ENCODE measurements around the gene PIGQ.
A peak's percentile ranks its signal among the peaks of the same experiment; 100 is the strongest.

The PIGQ gene

DNA sequence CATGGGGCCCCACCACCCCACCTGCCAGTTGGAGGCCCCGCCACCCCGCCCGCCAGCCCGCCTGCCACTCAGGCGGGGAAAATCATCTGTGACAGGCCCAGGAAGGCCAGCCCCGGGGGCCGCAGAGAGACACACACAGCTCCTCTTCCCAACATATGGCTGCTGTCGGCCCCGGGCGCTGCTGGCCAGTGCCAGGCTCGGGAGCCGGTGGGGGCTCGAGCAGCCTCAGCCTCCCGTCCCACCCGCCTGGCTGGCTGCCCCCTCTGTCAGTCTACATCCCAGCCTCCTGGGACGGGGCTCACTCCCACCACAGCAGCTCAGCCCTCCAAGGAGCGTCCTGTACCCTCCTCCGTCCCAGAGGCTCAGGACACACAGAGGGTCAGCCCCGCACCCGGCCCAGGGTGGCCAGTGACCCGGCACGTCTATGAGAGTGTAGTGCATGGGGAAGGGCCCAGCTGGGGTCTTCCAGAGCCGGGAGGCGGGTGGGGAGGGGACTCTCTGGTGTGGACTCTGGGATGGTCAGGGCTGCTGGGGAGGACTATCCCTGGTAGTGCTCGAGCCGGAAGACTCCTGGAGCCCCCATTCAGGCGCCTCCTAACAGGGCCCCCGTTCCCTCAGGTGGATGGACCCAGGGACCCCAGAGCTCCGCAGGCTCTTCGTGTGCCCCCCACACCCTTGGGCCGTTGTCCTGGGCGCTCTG lies 13.1 kb upstream of the PIGQ start:
- DNase-seq: no peak

DNA sequence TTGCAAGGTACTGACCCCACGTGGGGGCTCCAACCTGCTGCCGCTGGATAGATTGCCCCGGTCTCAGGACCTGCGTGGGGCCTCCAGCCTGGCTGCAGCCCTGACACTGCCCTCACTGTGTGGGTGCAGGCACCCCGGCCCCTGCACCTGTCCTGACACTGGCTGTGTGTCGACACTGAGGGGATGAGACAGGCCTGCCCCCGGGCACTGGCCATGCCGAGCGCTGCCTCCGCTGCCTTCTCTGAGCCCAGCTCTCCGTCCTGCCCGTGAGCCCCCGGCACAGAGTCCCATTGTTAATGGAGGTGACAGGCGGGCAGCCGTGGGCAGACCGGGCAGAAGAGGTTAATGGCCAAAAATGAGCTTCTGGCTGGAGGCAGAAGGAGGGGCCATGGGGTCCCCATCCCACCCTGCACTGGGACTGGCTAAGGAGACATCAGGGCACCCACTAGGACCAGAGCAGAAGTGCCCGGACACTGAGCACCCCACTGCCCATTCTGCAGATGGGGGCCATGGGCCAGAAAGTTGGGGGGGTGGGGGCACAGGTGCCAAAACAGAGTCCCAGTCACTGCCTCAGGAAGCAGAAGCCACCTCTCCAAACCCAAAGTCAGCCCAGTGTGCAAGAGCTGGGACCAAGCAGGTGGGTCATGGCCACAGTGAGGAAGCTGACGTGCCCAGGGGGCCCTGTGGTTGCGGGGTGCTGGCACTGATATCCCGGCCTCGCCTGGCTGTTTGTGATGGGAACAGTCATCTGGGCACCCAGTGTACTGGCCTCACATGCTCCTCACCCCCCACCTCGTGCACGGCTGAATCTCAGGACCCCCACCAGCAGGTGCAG lies 12.1 kb upstream of the PIGQ start:
- DNase-seq: no peak

DNA sequence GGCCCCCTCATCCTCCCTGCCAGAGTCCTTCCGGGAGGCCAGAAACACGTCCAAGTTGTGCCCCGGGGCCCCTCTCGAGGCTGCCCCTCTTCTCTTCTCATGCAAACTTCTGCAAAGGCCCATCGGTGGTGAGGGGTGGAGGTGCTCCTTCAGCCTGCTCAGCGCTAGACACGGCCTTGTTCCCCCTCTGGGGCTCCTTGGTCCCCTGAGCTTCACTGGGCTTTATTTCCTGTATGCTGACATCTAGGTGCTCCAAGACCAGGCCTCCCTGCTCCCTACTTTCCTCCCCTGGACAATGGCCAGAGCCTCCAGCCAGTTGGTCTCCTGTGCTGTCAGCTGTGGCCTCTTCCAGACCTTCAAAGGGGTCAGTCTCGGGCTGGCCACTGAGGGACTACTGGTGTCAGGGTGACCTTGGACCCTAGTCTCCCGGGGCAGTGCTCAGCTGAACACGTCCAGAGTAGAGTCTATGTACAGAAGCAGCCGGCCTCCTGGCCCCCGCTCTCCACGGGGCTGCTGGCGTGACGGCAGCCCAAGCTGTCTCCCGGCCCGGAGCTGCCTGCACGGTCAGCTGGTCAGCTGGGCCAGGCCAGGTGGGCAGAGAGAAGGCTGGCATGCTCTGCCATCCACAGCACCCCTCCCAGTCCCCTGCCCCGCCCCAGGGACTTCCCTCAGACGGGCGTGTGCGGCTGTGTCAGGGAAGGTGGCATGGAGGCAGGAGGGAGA lies 11.3 kb upstream of the PIGQ start:
- DNase-seq: no peak

DNA sequence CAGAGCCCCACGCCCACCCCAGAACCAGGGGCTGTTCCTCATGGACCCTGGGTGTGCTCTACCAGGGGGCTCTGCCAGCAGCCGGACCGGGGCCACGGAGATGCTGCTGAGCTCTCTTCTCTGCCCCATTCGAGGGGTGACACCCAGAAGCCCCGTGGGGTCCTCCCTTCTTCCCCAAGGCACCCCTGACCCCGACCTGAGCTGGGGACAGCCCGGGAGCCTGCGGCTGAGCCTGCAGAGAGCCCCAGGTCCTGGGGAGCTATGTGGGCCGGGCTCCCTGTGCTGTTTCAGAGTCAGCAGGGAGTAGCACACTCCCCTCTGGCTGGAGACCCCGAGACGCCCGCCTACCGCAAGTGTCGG lies 10.8 kb upstream of the PIGQ start:
- DNase-seq: no peak

DNA sequence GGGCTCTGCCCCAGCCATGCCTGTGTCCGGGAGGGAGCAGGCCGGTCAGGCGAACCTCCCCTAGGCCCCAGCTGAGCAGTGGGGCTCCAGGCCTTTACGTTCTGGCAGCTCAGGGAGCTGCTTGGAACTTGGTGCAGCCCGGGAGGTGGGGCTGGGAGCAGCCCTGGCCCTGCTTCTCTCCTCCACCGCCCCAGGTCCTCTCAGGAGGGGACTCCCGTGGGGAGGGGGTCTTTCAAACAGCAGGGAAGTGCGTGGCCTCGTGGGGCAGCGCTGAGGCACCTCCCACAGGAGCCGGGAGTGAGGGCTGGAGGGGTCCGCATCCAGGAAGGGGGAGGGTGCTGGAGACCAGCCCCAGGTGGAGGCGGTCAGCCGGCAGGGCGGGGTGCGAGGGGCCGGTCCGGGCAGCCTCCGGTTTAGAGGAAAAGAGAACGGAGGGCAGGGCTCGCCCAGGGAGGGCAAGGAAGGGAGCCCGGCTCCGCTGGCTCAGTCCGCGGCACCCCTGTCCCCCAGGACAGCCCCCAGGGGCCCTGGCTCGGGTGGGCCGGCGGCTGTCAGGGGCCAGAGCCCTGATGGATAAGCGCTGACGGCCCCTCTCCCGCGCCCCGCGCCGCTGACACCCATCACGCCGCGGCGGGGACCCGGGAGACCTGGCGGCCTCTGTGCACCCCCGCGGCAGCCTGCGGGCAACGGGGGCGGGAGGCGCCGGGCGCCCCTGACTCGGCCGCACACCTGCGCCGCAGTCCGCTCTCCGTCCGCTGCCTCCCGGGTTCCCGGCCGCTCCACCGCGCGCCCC lies 10.2 kb upstream of the PIGQ start:
- DNase-seq: no peak

DNA sequence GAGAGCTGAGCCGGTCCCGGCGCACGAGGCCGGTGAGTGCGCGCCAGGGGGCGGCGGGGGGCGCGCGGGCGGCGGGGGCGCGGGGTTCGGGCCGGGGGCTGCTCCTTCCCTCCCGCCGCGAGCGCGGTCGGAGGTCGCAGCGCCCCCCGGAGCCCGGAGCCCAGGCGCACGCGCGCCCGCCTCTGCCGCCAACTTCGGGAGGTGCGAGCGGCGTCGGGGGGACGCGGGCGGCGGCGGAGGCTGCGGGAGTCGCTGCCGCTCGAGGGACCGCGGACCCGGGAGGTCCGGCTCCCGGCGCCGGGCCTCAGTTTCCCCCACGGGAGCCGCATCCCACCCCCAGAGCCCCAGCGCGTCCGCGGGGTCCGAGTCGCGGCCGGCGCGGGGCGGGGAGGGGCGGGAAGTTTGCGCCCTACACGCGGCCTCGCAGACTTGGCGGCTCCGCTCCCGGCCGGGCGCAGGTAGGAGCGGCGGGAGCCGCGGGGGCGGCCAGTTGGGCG lies 9.5 kb upstream of the PIGQ start, which contains the start of gene PRR35:
Gene PRR35, plus strand, starts transcription at position 191 of the 497 bp plus-strand sequence. CDS start 2,901 bp downstream, outside the sequence.
- DNase-seq: no peak

DNA sequence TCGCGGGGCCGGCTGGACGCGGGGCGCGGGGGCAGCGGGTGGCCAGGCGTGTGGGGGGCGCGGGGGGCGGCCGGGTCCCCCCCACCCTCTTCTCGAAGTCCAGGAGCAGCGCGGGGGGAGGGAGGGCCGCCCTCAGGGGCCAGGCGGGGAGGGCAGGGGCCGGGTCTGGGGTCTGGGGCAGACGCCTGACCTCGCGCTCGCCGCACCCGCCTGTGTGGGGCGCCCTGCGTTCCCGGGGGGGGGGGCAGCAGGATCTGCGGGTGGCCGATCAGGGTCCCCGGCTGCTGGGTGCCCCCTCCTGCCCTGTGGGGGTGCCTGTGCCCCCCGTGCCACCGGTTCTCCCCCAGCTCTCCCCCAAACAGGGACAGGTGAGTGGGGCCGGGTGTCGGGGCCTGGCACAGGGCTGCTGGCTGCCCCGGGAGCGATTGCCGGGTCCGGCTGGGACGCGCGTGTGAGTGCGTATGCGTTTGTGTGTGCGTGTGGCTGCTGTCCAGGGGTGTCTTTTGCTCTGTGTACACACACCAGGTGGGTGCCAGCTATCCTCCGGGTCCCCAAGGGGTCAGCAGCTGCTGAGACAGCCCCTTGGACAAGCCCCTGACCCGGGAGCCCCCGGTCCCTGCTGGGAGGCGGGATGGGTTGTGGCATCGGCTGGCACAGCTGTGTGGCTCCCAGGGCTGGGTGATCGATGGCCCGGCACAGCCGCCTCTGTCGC lies 8.9 kb upstream of the PIGQ start:
- DNase-seq: no peak

DNA sequence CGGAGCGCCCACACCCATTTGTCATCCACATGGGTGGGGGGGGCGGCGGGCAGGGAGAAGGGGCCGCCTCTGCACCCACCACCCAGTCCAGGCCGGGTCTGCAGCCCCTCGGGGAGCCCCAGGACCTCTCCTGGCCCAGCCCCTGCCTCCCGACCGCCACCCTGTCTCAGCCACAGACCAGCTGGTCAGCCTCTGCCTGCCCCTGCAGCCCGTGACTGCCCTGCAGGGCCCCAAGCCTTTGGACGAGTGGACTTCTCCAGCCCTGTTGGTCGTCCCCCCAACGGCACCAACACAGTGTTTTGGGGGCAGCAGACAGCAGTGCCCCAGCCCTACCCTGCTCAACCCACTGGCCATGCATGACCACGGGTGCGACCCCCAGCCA lies 8.4 kb upstream of the PIGQ start:
- DNase-seq: no peak

DNA sequence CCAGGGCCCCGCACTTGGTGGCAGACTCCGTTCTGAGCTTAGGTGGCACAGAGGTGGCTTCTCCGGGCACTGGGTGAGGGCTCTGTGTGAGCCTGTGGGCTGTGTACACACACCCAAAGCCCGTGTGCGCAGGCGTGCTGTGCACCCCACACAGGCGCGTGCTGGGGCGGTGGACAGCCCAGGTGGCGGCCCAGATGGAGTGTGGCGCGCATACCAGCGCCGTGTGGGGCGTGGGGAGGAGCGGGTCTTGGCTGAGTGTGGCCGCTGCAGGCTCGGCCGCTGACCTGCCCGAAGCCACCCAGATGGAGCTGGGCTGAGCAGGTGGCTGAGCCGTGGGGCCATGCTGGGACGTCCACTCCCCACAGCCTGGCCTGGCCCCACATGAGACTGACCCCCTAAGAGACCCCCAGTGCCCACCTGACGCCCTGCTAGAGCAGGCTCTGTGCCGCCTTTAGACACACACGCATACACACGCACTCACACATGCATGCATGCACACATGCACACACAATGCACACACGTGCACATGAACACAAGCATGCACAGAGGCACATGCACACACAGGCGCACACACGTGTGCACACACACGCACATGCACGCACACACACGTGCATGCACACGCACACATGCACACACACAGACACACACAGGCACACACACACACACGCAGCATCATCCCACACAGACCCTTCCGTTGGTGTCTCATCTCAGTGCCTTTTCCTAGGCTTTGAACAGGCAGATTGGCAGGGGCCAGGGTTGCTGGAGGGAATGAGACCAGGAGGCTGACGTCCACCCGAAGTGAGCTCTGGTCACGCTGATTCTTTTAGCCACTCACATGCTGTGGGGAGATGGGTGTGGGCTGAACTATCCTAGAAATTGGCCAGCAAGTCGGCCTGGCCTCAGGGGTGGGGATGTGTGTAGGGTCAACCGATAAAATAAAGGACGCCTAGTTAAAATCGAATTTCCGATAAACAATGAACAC lies 7.5 kb upstream of the PIGQ start:
- DNase-seq: no peak

DNA sequence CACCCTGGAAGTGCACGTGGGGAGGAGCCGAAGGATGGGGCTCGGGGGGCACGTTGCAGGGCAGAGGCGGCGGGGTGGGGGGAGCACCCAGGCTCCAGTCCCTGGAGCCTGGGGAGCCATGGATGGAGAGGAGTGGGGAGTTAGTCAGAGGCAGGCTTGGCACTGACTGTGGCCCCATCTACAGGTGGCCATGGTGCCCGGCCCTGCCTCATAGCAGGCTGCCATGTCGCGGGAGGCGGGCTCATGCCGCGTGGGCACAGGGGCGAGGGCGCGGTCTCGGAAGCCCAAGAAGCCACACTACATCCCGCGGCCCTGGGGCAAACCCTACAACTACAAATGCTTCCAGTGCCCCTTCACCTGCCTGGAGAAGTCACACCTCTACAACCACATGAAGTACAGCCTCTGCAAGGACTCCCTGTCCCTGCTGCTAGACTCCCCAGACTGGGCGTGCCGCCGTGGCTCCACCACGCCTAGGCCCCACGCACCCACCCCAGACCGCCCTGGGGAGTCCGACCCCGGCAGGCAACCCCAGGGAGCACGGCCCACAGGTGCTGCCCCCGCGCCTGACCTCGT lies 6.6 kb upstream of the PIGQ start:
- no peak for DNase-seq

DNA sequence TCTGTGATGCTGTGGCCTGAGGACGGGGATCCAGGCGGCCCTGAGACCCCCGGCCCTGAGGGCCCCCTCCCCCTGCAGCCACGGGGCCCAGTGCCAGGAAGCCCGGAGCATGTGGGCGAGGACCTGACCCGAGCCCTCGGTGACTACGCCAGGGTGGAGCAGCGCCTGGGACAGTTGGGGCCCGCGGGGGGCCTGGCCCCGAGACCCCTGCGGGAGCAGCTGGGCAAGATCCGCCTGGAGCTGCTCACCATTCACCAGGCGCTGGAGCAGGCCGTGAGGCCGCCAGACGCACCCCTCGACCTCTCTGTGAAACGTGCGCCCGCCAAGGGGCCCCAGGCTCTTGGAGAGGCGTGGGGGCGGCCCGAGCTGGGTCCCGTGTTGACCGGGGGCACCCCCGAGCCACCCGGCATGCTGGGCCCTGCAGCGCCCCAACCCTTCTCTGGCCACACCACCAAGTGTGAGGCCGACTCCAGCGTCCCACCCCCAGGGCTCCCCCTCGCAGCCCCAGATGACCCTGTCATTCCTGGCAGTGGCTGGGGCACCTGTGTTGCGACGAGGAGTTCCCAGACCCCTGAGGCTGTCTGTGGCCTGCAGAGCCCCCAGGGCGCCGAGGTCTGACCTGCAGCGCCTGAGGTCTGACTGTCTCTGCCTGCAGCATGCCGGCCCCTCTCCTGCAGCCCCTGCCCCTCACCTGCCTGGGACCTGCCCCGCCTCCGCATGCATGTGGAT lies 4.9 kb upstream of the PIGQ start:
- DNase-seq: no peak

DNA sequence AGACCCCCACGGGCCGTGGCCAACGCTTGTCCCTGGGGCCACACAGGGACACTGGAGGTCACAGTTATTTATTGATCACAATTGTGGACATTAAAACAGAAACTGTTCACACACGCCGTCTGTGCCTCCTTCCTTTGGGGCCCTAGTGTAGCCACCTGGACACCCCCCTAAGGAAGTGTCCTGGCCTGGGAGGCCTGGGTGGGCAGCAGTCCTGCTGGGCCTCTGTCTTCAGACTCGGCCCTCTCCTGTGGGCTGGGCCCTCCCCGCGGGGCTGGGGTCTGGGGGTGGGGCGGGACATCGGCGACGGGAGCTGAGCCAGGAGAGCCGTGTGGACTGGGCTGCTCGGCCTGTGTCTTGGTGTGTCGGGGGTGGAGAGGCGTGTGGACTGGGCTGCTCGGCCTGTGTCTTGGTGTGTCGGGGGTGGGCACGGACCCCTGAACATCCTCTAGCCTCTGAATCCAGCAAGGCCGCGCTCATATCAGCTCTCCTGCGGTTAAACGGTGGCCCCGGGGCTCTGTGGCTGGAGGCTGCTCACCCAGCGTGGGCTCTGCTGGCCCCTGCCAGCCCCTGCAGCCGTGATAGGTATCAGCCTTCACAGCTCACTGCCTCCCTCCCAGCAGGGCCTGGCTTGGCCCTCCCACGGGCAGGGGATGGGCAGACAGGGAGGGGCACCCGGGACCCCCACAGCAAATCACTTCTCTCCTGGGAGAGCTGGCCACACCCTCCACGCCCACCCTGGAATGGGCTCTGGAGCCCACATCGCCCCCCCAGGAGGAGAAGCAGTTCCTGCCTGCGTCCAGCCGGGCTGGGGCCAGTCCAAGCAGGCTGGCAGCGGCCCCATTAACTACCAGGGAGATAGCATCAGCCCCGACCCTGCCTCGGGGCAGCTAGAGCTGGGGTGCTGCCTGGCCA lies 4.1 kb upstream of the PIGQ start:
- no peak for DNase-seq

DNA sequence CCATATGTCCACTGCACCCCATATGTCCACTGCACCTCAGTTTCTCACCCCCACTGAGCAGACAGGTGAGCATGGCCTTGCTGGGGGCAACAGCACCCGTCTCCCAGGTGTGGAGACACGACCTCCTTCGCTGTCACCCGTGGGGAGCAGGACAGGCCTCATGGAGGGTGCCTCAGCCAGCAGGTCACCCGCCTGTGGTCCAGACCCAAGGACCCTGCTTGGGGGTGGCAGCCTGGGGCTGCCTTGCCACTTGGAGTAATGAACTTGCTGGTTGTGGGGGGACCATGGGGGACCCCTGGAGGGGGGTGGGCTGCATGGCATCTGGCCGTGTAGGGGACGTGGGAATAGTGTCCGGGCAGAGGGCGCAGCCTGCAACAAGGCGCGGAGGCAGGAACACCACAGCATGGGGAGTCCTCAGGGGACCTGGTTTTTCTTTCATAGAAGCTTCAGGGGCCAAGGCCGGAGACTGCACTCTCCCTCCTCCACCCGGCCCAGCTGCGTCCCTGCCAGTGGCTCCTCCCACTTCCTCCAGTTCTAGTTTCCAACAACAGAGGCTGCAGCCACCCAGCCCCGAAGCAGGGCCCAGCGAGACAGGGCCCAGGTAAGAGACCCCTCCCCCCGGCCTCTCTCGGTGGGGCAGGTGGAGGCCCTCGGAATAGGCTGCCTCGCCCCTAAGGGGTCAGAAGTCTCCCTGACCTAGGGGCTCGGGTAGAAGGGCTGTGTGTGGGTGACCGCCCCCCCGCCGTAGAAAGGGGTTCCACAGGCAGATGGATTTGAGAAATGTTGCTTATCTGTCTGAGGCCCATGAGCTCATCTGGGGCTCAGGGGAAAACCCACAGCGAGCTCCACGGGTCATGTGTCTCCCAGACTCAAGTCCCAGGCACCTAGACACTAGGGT lies 3.0 kb upstream of the PIGQ start, which contains the start of gene NHLRC4:
Gene NHLRC4, plus strand, starts transcription at position 531 of the 898 bp plus-strand sequence. CDS start 1,043 bp downstream, outside the sequence.
- DNase-seq: peak; percentile 78

DNA sequence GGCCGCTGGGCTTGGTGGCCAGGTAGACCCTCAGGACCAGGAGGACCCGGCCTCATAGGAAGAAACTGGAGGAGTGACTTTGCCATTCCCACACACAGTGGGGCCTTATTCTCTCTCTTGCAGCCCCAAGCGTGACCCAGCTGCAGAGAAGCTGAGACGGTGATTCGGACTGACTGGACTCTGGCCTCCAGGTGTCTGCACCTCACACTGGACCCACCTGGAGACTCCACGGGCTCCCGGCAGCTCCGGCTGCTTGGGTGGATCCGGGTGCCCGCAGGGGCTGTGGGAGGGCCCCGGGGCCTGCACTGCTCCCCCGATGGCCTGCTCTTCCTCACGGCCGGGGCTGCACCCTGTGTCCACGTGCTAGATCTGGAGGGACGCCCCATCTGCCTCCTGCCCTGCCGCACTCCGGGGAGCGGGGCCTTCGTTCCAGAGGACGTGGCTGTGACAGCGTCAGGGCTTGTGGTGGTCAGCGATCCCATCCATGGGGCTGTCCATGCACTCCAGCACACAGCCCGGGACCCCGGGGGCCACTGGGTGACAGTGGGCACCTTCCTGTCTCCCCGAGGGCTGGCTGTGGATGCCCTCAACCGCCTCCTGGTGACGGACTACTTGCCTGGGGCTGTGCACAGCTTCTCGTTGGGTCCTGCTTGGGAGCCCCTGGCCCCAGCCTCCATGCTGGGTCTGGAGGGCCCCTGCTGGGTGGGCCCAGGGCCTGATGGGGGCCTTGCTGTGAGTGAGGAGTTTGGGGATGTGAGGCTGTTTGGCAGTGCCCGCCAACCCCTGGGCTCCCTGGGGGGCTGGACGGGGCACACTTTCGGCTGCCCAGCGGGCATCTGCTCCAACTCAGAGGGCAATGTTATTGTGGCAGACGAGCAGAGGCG lies 2.2 kb upstream of the PIGQ start:
- DNase-seq: no peak

DNA sequence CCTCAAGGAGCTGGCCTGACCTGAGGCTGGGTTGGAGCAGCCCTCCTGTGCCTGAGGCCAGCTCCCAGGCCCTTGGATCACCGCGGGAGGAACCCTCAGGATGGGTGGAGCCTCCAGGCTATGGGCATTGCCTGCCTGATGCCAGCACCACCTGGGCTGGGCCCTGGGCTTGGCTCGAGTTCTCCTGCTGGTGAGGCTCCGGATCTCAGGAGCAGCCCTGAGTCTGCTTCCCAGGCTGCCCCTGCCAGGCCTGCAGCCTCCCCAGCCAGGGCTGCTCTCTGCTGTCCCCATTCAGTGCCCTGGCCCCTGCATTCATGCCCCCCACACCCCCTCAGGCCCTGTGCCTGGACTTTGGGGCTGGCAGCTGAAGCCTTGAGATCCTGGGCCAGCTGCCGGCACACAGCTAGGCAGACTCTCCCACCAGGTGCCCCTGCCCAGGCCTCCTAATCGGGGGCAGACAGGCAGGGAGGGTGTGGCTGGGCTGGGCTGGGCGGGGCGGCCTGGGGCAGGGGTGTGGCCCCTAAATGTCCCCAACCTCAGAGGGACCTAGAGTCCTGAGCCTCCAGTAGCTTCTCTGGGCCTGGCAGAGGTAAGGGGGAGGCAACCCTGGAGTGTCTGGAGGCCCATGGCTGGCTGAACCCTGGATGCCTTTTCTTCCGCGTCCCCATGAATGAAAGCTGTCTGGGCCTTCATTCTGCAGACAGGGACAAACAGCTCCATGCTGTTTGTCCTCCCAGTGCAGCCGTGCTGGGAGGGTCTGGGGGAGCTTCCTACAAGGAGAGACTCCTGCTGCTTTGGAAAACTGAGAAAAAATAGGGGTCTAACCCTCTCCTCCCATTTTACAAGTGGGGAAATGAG lies 1.1 kb upstream of the PIGQ start:
- DNase-seq: no peak
